HG02588 (cell line): ENCODE measurements around the gene MMP24OS.
"Not testable (repeated sequence)": the region's sequence is repeated elsewhere in the genome, so short reads cannot be mapped to it uniquely, and the experiment has no call there.

Experiments
- ATAC-seq: cut with Tn5 transposase; IDR thresholded peaks from one replicate; pipeline ENCODE4 v1.9.1; 2021; ENCODE audit warnings: mild to moderate bottlenecking, moderate library complexity; ENCODE audit not compliant: unreplicated experiment

Gene MMP24OS

DNA sequence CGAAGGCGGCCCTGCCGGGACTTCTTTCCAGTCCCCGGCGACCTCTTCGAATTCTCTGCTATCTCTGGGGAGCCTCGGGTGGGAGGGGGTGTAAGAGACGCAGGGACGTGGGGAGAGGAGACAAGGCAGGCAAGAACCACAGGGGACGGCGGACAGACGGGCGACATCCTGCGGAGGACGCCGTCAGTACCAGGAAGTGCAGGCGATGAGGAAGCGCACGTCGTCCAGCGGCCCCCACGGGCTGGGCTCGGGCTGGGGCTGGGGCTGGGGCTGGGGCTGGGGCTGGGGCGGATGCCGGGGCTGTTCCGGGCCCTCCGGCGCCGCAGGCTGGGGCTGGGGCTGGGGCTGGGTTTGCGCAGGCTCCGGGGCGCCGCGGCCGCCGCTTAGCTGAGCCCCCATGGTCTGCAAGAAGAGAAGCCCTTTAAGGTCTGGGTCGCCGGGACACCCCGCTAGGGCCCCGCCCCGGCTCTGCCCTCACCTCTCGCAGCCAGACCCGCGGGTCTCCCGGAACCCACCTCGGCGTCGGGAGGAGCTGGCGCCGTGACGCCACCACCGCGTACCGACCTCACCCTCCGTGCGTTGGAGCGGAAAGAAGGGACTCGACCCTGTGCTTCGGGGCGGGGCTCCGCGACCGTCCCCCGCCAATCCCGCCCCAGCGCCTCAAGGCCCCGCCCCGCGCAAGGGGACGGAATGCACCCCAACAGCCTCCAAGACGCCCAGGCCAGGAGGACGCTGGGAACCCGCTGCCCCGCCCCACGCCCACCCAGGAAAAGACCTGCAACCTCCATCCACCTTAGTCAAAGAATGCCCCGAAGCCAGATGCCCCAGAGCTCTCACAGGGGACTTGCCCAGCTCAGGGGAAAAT is at the start of gene MMP24OS:
Gene MMP24OS (minus strand): TSS at position 592 of the 865 bp plus-strand sequence. CDS start 193 bp downstream, at position 399.
- peak; percentile 81 for ATAC-seq

DNA sequence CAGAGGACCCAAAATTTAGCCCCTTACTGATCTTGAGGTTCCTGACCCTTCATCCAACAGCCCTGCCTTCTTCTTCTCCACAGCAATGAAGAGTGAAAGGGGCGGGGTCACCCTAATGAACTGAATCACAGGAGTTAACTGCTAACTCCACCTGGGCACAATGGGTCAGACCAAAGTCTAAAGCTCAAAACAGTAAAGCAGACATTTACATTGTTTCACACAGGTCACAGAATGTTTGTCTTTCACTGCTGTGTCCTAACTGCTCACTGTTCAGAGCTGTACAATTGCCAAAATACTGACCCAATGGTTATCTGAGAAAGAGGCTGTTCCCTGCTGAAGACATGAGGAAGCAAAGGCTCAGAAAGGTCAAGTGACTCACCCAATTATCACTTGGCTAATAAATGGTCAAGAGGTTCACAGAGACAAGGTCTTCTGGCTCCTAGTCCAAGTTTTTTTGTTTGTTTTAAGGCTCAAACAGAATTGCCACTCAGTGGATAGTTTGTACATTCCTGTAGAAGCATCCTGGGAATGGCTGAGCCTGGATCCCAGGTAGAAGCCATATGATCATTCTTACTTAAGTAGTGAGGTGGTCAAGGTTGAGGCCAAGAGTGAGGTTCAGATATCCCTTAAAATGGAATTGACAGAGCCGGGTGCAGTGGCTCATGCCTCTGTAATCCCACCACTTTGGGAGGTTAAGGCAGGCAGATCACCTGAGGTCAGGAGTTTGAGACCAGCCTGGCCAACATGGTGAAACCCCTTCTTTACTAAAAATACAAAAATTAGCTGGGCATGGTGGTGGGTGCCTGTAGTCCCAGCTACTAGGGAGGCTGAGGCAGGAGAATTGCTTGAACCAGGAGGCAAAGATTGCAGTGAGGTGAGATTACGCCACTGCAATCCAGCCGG is 49.4 kb upstream of the MMP24OS start:
- ATAC-seq: no peak

DNA sequence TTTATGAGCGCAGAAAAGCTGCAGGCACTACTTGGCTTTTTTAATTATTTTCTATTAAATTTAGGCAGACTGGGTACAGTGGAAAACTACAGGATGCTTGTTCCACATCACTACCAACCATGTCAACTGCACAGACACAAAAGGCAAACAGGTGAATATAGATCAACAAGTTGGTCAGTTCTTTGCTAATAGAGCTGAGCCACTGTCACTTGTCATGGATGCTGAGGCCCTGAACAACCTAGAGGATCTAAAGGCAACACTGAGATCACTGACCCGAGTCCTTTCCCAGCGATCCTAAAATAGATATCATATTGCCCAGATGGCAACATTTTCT is 48.8 kb upstream of the MMP24OS start:
- no peak for ATAC-seq

DNA sequence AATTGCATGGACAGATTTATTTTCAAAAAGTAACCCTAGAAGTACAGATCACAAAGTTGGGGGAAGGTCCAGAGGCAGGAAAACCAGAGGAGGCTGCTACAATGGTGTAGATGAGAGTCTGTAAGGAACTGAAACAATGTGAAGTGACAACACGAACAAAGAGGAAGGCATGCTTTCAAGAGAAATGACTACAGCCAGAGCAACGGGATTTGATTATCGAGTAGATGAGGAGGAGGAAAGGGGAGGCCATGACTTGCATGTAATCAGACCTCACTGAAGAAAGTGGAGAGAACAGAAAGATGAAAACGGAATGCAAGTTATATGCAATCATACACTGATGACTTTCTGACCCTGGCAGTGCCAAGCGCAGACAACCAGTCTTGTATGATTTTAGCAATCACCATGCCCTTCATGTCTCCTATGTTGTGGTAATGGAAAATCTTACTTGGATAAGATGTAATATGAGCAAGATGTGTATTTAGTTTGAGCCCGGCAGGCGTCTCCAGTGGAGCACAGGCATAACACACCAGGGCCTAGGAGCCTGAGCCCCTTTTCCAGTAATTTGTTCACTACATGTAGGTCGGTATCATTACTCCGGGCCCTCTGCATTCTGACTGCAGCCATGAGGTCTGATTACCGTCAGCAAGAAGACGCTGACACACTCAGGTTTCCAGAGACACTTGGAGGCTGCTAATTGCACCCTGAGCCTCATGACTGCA is 48.3 kb upstream of the MMP24OS start:
- ATAC-seq: no peak

GRCh38 chr20:35325401-35325800 is 47.5 kb upstream of the MMP24OS start:
- ATAC-seq: no peak

GRCh38 chr20:35320396-35321126 is 42.6 kb upstream of the MMP24OS start:
- no peak for ATAC-seq

DNA sequence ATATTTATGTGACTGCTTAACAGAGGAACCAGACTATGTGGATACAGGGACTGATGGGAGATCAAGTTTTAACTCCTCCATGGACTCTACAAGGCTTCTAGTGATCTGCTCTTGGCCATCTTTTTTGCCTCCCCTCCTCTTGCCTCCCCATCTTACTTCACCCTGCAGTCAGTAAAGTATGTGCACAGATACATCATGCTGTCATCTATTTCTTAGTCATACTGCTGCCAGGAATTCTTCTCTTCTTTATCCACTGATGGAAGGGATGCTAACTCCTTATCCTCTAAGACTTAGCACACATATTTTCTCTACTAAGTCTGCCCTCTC is 41.9 kb upstream of the MMP24OS start:
- ATAC-seq: no peak

GRCh38 chr20:35319192-35319870 is 41.4 kb upstream of the MMP24OS start:
- ATAC-seq: no peak

GRCh38 chr20:35318502-35319157 is 40.7 kb upstream of the MMP24OS start:
- no peak for ATAC-seq

DNA sequence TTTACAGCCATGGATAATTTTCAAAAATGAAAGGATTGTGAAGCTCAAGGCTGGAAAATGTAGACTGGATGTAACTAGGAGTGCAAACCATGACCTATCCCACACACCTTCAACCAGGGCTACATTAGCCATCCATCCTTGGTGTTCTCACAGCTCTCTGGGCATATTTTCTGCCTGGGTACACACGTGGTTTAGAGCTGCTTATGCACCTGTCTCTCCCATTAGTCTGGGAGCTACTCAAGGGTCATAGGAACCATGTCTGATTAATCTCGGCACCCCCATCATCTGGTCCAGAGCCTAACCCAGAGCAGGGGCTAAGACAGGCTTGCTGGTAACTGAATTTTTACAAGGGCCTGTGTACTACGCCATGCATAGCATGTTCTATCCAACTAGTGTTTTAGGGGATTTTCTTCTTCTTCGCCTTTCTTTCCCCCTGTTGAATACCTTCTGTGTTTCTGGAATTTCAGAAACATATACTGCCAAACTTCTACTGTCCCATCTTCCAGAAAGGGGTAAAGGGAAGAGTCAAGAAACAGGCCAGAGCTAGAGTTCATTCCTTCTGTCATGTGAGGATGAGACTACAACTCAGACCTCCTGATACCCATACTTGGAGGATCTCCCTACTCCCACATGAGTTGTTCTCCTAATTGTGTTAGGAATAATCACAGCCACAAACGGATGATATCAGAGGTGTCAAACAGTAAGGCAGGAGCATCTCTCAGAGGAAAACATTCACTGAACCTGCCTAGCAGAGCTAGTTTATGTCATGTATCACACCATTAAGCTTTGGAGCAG is 39.7 kb upstream of the MMP24OS start:
- ATAC-seq: no peak

DNA sequence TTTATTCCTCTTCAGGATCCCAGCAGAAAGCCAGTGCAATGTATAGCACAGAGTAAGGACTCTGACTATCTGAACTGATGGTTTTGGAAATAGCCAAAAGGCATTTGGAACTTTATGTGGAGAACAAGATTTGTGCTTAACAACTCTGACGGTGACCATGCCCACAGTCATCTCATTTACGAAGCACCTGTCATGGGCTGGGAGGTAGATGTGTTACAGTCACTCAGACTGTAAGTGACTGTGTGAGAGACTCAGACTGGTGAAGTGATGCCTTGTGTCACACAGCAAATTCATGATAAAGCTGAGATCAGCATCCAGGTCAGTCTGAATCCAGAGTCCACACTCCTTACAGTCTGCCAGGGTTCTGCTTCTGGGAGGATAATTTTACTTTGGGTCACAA is 38.2 kb upstream of the MMP24OS start:
- no peak for ATAC-seq

DNA sequence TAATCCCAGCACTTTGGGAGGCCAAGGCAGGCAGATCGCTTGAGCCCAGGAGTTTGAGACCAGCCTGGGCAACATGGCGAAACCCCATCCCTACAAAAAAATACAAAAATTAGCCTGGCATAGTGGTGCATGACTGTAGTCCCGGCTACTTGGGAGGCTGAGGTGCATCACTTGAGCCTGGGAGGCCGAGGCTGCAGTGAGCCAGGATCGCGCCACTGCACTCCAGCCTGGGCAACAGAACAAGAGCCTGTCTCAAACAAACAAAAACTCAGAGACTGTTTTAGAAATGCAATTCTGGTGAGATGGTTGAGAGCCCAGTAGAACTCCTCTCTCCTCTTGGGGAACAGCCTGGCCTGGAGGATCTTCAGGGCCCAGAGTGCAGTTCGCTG is 37.7 kb upstream of the MMP24OS start:
- not testable (repeated sequence) for ATAC-seq

- ATAC-seq: no peak
Observed at GRCh38 chr20:35314816-35315631, 37.1 kb upstream of the MMP24OS start.

GRCh38 chr20:35312318-35312717 is 34.4 kb upstream of the MMP24OS start:
- ATAC-seq: no peak

GRCh38 chr20:35311822-35312221 is 33.9 kb upstream of the MMP24OS start:
- no peak for ATAC-seq

- ATAC-seq: no peak
Observed at GRCh38 chr20:35311409-35311808, 33.5 kb upstream of the MMP24OS start.

DNA sequence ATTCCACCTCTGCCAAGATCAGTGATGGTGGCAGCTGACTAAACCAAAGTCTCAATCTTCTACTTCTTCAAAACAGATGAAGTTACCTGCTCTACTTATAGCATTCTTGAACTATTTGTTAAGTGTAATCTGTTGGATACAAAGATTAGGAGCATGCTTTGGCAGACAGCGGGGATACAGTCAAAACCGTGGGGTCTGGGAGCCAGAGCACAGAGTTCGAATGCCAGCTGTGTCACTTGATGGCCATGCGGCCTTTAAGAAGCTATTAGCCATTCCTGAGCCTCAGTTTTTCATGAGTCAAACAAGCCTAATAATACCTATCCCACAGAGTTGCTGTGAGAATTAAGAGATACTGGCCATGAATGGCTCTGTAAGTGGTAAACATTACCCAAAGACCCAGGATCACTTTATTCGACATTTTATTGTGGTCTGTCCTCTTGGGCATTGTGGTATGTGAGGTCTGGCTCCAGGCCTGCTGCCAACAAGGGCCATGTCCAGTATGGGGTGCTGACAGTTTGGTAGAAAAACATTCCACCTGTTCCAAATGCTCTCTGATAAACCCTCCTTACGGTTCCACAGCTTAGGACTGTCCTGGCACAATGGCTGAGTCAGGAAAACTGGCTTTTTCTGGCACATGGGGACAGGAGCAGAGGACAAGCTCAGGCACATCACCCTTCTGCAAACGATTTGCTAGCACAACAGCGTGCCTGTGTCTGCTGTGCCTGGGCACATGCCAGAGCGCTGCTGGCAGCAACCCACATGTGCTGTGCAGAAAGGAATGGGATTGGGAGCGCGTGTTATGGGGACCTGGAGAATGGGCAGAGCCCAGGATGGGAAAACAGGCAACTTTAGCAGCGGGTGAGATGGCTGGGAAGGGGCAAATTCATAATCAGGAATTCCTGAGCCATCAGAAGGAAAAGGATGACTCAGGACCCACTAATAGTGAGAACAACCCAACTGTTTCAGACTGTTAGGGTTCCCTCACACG is 30.0 kb upstream of the MMP24OS start:
- ATAC-seq: no peak
